Neural progenitor cell (in vitro differentiated cells): ENCODE results near the gene FOXN3.

ENCODE experiments used
- CTCF ChIP-seq: fragments of 200-600 bp; sonication (generic); IDR thresholded peaks from 2 replicates; pipeline ENCODE4 v1.5.1; 2017; ENCODE audit warnings: antibody characterized with exemption, mild to moderate bottlenecking
- EZH2phosphoT487 ChIP-seq: fragments of 200-600 bp; sonication (generic); IDR thresholded peaks from 2 replicates; pipeline ENCODE4 v1.6.1; 2017; ENCODE audit warnings: antibody characterized with exemption

- TF ChIP-seq CTCF (no peak), EZH2phosphoT487 (no peak)
Measured at GRCh38 chr14:89179891-89180404, 237.1 kb downstream of the FOXN3 start.
